HepG2 (cell line): ENCODE results near the gene DAG1. TPM values are rescaled to one million over a fixed set of nuclear protein-coding genes. Genes with fewer than 3 reads are reported as not detected.
A peak's percentile ranks its signal among the peaks of the same experiment; 100 is the strongest.

Experiments used
- ARNTL ChIP-seq: sonication (generic); formaldehyde crosslinking; IDR thresholded peaks from 2 replicates; pipeline ENCODE4 v1.4.0; 2020; ENCODE audit warnings: mild to moderate bottlenecking, missing genetic modification reagents
- BCLAF1 ChIP-seq: fragments of 450-650 bp; IDR thresholded peaks from 2 replicates; pipeline ENCODE4 v1.6.1; 2017; ENCODE audit warnings: mild to moderate bottlenecking
- CERS6 ChIP-seq: sonication (generic); formaldehyde crosslinking; IDR thresholded peaks from 2 replicates; pipeline ENCODE4 v1.5.0; 2020; ENCODE audit warnings: missing genetic modification reagents
- KAT8 ChIP-seq: IDR thresholded peaks from 2 replicates; pipeline ENCODE4 v1.6.1; 2016; ENCODE audit warnings: missing genetic modification reagents, missing compliant biosample characterization
- KMT2B ChIP-seq: IDR thresholded peaks from 2 replicates; pipeline ENCODE4 v1.6.1; 2016; ENCODE audit warnings: missing genetic modification reagents, missing compliant biosample characterization
- NCOA1 ChIP-seq: sonication (generic); formaldehyde crosslinking; IDR thresholded peaks from 2 replicates; pipeline ENCODE4 v1.9.0; 2021; ENCODE audit warnings: missing genetic modification reagents
- RNF2 ChIP-seq: fragments of 450-650 bp; conservative IDR thresholded peaks from 2 replicates; pipeline ENCODE4 v1.6.1; 2016; ENCODE audit warnings: low read depth
- SP4 ChIP-seq: sonication (generic); formaldehyde crosslinking; IDR thresholded peaks from 2 replicates; pipeline ENCODE4 v1.8.1; 2023; ENCODE audit warnings: mild to moderate bottlenecking, missing genetic modification reagents
- TIGD3 ChIP-seq: sonication (generic); formaldehyde crosslinking; IDR thresholded peaks from 2 replicates; pipeline ENCODE4 v1.5.1; 2020; ENCODE audit warnings: mild to moderate bottlenecking, missing genetic modification reagents, borderline replicate concordance
- ZBTB1 ChIP-seq: sonication (generic); formaldehyde crosslinking; IDR thresholded peaks from 2 replicates; pipeline ENCODE4 v1.4.0; 2020; ENCODE audit warnings: missing genetic modification reagents, borderline replicate concordance
- ZFP41 ChIP-seq: sonication (generic); formaldehyde crosslinking; IDR thresholded peaks from 2 replicates; pipeline ENCODE4 v1.4.0; 2020; ENCODE audit warnings: mild to moderate bottlenecking, missing genetic modification reagents, borderline replicate concordance
- ZNF142 ChIP-seq: sonication (generic); formaldehyde crosslinking; IDR thresholded peaks from 2 replicates; pipeline ENCODE4 v1.4.0; 2020; ENCODE audit warnings: missing genetic modification reagents
- ZNF234 ChIP-seq: sonication (generic); formaldehyde crosslinking; conservative IDR thresholded peaks from 2 replicates; pipeline ENCODE4 v1.5.1; 2020; ENCODE audit warnings: mild to moderate bottlenecking, missing genetic modification reagents
- ZNF274 ChIP-seq: sonication (generic); formaldehyde crosslinking; IDR thresholded peaks from 2 replicates; pipeline ENCODE4 v1.5.1; 2020; ENCODE audit warnings: mild to moderate bottlenecking, missing genetic modification reagents
- ZNF782 ChIP-seq: sonication (generic); formaldehyde crosslinking; IDR thresholded peaks from 2 replicates; pipeline ENCODE4 v1.4.0; 2020; ENCODE audit warnings: missing genetic modification reagents, mild to moderate bottlenecking, borderline replicate concordance
- polyA plus RNA-seq, 8 experiments: library from polyadenylated mRNA; depleted of rRNA in 3 of 8; stranded (reverse) in 7 of 8; unstranded in 1 of 8; fragments of >200 nt; fragmentation: Illumina TruSeq in 4 of 8; extraction: Trizol in 4 of 8; gene quantifications; 2 replicates each; pipeline versions ENCODE4 v1.2.1 to v1.2.3, GENCODE V29; 2011 to 2016; ENCODE audit warnings: low read depth in 4 of 8, missing spikeins in 1 of 8, mixed read lengths in 1 of 8; ENCODE audit not compliant: insufficient read depth in 1 of 8
- total RNA-seq, 5 experiments: library from RNA; depleted of rRNA; stranded (reverse); fragments of >200 nt; fragmentation: Illumina TruSeq; extraction: Trizol; gene quantifications; 2 replicates each; pipeline ENCODE4 v1.2.3, GENCODE V29; 2016; ENCODE audit warnings: low read depth in 1 of 5

The DAG1 gene
- total and polyA plus RNA-seq, 2 of the 13 experiments (the other 11 are each of a cell fraction or from before 2014, with no cell fraction given) = 47.3 to 50.4 TPM

- 0 out of 2 replicates have a peak, but pooled peaks have one; percentile 39 for TF ChIP-seq ZNF142 (CRISPR knock-in tag)
- no peak for TF ChIP-seq TIGD3
- TF ChIP-seq ZNF782 (CRISPR knock-in tag) = 0 out of 2 replicates have a peak, but pooled peaks have one; percentile 48
- no peak for TF ChIP-seq ZNF234 (CRISPR knock-in tag)
- TF ChIP-seq ZNF274 (CRISPR knock-in tag) = peak; percentile 5; the same call in 1 of the 2 replicates
- peak; percentile 92 for TF ChIP-seq SP4 (CRISPR knock-in tag)
- no peak for TF ChIP-seq ZBTB1
- no peak for TF ChIP-seq RNF2
- no peak for TF ChIP-seq BCLAF1
- TF ChIP-seq CERS6 (CRISPR knock-in tag) = no peak
- TF ChIP-seq KMT2B = no peak
- no peak for TF ChIP-seq ARNTL
- TF ChIP-seq ZFP41 = no peak
- TF ChIP-seq KAT8 (CRISPR knock-in tag) = 0 out of 2 replicates have a peak, but pooled peaks have one; percentile 6
- no peak for TF ChIP-seq NCOA1
Observed at GRCh38 chr3:49539659-49540560, 69.8 kb downstream of the DAG1 start (continued).
